ENCODE results near the gene MRPL17. TPM values are rescaled to one million over a fixed set of nuclear protein-coding genes. Genes with fewer than 3 reads are reported as not detected.
"Not testable (repeated sequence)": the region's sequence is repeated elsewhere in the genome, so short reads cannot be mapped to it uniquely, and the experiment has no call there.

The MRPL17 gene
- total RNA-seq, 4 donors from 2014 or later: 18.9 to 31.8 (median 26.1) TPM

DNA sequence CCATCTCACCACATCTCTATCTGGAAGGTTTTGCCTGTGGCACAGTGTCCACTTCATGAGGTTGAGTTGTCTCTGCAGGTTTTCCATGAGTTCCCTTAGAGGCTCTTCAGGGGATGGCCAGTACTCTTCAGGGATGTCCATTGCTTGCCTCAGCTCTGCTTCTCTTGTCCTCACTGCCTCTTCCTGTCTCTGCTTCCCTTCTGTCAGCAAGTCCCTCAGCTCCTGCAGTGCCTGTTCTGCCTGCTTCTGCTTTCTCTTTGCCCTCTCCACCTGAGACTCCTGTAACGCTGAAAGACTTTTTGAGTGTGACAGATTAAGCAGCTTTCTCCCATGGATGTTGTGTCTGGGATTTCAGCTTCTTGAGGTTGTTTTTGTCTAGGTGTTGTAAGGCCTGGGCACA, 38.2 kb upstream of the MRPL17 start:
- Histone ChIP-seq H3K9me3 (no peaks in the 10 kb centered on the region), H3K27me3 (no peaks in the 10 kb centered on the region), H3K4me3 (no peak overlapping the region), H3K27ac (no peak overlapping the region), H3K36me3 (no peaks in the 10 kb centered on the region), H3K4me1 (no peaks in the 10 kb centered on the region)
- intact Hi-C loops (cut with DNase I): no loop called here
- 88 to 89% methylated on average over 1 of the region's 1 CpG for WGBS, 2 donors
- TF ChIP-seq, protein P1, sequence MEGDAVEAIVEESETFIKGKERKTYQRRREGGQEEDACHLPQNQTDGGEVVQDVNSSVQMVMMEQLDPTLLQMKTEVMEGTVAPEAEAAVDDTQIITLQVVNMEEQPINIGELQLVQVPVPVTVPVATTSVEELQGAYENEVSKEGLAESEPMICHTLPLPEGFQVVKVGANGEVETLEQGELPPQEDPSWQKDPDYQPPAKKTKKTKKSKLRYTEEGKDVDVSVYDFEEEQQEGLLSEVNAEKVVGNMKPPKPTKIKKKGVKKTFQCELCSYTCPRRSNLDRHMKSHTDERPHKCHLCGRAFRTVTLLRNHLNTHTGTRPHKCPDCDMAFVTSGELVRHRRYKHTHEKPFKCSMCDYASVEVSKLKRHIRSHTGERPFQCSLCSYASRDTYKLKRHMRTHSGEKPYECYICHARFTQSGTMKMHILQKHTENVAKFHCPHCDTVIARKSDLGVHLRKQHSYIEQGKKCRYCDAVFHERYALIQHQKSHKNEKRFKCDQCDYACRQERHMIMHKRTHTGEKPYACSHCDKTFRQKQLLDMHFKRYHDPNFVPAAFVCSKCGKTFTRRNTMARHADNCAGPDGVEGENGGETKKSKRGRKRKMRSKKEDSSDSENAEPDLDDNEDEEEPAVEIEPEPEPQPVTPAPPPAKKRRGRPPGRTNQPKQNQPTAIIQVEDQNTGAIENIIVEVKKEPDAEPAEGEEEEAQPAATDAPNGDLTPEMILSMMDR (IDR thresholded peaks at IDR 0.05): no peak
- TF ChIP-seq POLR2A (IDR thresholded peaks at IDR 0.05): no peak
- no peak for DNase-seq

DNA sequence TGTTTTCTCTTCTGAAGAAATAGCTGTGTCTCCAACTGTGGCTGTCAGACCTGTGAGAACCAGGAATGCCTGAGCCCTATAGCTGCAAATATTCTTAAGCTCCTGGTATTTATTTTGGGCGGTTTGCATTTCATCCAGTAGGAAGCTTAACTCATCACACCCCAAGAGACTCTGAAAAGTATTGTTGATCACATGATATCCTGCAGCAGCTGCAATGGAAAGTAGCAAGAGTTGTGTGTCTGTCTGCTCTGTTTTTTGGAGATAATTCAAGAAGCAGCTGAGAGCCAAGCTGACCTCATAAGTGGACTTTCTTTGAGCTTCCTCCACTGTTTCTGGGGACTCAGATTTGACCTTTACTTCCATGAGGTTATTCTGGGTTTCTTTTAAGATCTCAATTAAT, 36.4 kb upstream of the MRPL17 start:
- Histone ChIP-seq H3K4me1 (no peaks in the 10 kb centered on the region), H3K27me3 (no peaks in the 10 kb centered on the region), H3K4me3 (no peak overlapping the region), H3K27ac (no peak overlapping the region), H3K9me3 (no peaks in the 10 kb centered on the region), H3K36me3 (no peaks in the 10 kb centered on the region)
- DNase-seq: no peak
- TF ChIP-seq, protein P1 (IDR thresholded peaks at IDR 0.05): no peak
- no peak for TF ChIP-seq POLR2A (IDR thresholded peaks at IDR 0.05)
- 36 to 43% methylated on average over 1 of the region's 1 CpG for WGBS, 2 donors
- intact Hi-C loops (cut with DNase I): no loop called here

DNA sequence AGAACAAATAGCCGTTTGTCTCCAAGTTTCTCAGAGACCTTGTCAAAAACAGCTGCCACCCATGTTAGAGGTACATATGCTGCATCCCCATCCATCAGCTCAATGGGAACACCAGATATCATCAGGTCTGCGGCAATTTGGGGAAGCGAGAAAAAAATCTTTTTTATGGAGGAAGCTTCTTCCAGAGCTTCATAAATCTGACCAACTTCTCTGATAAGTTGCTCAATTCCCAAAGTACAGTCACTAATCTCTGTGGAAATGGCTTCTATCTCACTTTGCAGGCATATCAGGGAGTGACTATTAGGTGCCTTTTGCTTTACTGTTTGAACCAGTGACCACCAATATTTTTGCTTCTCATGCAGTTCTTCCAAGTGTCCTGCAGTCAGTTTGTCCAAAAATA, 34.3 kb upstream of the MRPL17 start:
- 83 to 96% methylated on average over 3 of the region's 3 CpGs for WGBS, 2 donors
- no peak overlapping the region for H3K27ac ChIP-seq
- H3K4me1 ChIP-seq: no peaks in the 10 kb centered on the region
- no peak overlapping the region for H3K4me3 ChIP-seq
- no peaks in the 10 kb centered on the region for H3K36me3 ChIP-seq
- TF ChIP-seq POLR2A (IDR thresholded peaks at IDR 0.05): no peak
- TF ChIP-seq, protein P1 (IDR thresholded peaks at IDR 0.05): no peak
- DNase-seq: no peak
- H3K9me3 ChIP-seq: no peaks in the 10 kb centered on the region
- intact Hi-C loops (cut with DNase I): no loop called here
- H3K27me3 ChIP-seq: no peaks in the 10 kb centered on the region

DNA sequence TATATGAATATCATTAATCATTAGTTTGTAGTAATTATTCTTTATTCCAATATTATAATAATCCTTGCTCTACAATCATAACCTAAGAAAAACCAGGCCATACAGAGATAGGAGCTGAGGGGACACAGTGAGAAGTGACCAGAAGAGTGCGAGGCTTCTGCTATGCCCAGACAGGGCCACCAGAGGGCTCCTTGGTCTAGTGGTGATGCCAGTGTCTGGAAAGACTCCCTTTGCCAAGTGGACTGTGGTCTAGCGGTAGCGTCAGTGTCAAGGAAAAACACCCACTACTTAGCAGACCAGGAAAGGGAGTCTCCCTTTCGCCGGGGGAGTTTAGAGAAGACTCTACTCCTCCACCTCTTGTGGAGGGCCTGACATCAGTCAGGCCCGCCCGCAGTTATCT, 28.4 kb upstream of the MRPL17 start:
- H3K27me3 ChIP-seq; H3K27ac ChIP-seq; H3K9me3 ChIP-seq; H3K4me3 ChIP-seq; H3K4me1 ChIP-seq; intact Hi-C loops (cut with DNase I); H3K36me3 ChIP-seq; DNase-seq: not testable (repeated sequence)
- TF ChIP-seq, protein P1 (IDR thresholded peaks at IDR 0.05): peak in 3 of 6 experiments; percentile 15 to 30 (median 15)
- WGBS, 2 donors: 93 to 94% methylated on average over 7 of the region's 7 CpGs

DNA sequence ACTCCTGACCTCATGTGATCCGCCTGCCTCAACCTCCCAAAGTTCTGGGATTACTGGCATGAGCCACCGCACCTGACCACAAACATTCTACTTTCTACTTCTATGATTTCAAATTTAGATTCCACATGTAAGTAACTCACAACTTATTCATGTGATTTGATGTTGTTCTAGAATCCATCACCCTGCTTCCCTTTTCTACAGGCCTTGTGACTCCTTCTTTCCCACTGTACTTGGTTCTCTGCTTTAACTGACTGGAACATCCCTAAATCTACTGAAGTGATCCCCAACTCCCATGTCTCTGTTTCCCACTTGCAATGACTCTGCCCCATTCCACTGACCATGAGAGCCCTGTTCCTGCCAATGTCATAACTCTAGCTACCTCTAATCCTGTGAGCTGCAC, 25.7 kb upstream of the MRPL17 start:
- no peak for DNase-seq
- 85 to 97% methylated on average over 2 of the region's 2 CpGs for WGBS, 2 donors
- no peaks in the 10 kb centered on the region for H3K36me3 ChIP-seq
- no peak overlapping the region for H3K27ac ChIP-seq
- H3K9me3 ChIP-seq: no peaks in the 10 kb centered on the region
- no peak overlapping the region for H3K4me3 ChIP-seq
- TF ChIP-seq, protein P1 (IDR thresholded peaks at IDR 0.05): no peak
- no peak for TF ChIP-seq POLR2A (IDR thresholded peaks at IDR 0.05)
- no peaks in the 10 kb centered on the region for H3K4me1 ChIP-seq
- H3K27me3 ChIP-seq: no peaks in the 10 kb centered on the region
- intact Hi-C loops (cut with DNase I): loop anchor here (10.0 kb wide), 1 partner anchor 324 kb away; no protein-coding TSS in a partner anchor

All from esophagus squamous epithelium (tissue), 5 donors.